WTC11 (cell line): ENCODE data around the gene MAPT.

Experiments used
- CTCF ChIP-seq: fragments of 200-600 bp; IDR thresholded peaks from 2 replicates; pipeline ENCODE4 v1.8.0; 2022; ENCODE audit warnings: antibody characterized with exemption
- FOXK1 ChIP-seq: sonication (generic); formaldehyde crosslinking; IDR thresholded peaks from 2 replicates; pipeline ENCODE4 v1.8.0; 2022; ENCODE audit warnings: mild to moderate bottlenecking, moderate library complexity, missing genetic modification reagents
- IRF2 ChIP-seq: sonication (generic); formaldehyde crosslinking; IDR thresholded peaks from 2 replicates; pipeline ENCODE4 v1.8.0; 2022; ENCODE audit warnings: low read depth, missing genetic modification reagents, borderline replicate concordance
- JUN ChIP-seq: sonication (generic); formaldehyde crosslinking; IDR thresholded peaks from 2 replicates; pipeline ENCODE4 v1.8.0; 2023; ENCODE audit warnings: mild to moderate bottlenecking, missing genetic modification reagents
- MAX ChIP-seq: sonication (generic); formaldehyde crosslinking; IDR thresholded peaks from 2 replicates; pipeline ENCODE4 v1.8.0; 2022; ENCODE audit warnings: mild to moderate bottlenecking, missing genetic modification reagents
- NR2C2 ChIP-seq: sonication (generic); formaldehyde crosslinking; IDR thresholded peaks from 2 replicates; pipeline ENCODE4 v1.8.0; 2022; ENCODE audit warnings: mild to moderate bottlenecking, missing genetic modification reagents
- TCF7 ChIP-seq: sonication (generic); formaldehyde crosslinking; IDR thresholded peaks from 2 replicates; pipeline ENCODE4 v1.8.0; 2022; ENCODE audit warnings: mild to moderate bottlenecking, low read depth, missing genetic modification reagents, moderate library complexity
- TEAD4 ChIP-seq: sonication (generic); formaldehyde crosslinking; IDR thresholded peaks from 2 replicates; pipeline ENCODE4 v1.8.0; 2022; ENCODE audit warnings: mild to moderate bottlenecking, missing genetic modification reagents
- ZBTB21 ChIP-seq: sonication (generic); formaldehyde crosslinking; IDR thresholded peaks from 2 replicates; pipeline ENCODE4 v1.8.1; 2023; ENCODE audit warnings: mild to moderate bottlenecking, missing genetic modification reagents, borderline replicate concordance
- ZNF121 ChIP-seq: sonication (generic); formaldehyde crosslinking; IDR thresholded peaks from 2 replicates; pipeline ENCODE4 v1.8.0; 2023; ENCODE audit warnings: missing genetic modification reagents
- ZNF416 ChIP-seq: fragments of 250-450 bp; sonication (Bioruptor Pico); IDR thresholded peaks from 2 replicates; pipeline ENCODE4 v1.9.0; 2021; ENCODE audit warnings: mild to moderate bottlenecking, inconsistent platforms
- TF ChIP-seq, protein P1 (sequence below): sonication (generic); formaldehyde crosslinking; IDR thresholded peaks from 2 replicates; pipeline ENCODE4 v1.8.0; 2022; ENCODE audit warnings: mild to moderate bottlenecking, missing genetic modification reagents
- TF ChIP-seq, protein P2 (sequence below): sonication (generic); formaldehyde crosslinking; IDR thresholded peaks from 2 replicates; pipeline ENCODE4 v1.8.0; 2022; ENCODE audit warnings: missing genetic modification reagents

DNA sequence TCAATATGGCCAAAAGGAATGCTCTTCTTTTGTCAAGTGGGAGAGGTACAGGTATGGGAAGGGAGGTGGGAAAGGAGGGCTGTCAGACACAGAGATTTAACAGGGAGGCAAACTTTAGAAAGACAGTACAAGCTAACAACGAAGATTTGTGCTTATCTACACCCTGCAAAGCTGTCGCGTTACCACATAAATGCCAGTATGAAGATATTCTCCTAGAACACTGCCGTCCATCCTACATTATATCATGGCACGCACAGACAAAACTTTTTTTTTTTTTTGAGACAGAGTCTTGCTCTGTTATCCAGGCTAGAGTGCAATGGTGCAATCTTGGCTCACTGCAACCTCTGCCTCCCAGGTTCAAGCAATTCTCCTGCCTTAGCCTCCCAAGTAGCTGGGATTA lies 155.3 kb downstream of the MAPT start:
- no peak for TF ChIP-seq JUN (CRISPR knock-in tag)
- TF ChIP-seq CTCF, result no peak
- no peak for TF ChIP-seq IRF2 (CRISPR knock-in tag)
- TF ChIP-seq, protein P1, sequence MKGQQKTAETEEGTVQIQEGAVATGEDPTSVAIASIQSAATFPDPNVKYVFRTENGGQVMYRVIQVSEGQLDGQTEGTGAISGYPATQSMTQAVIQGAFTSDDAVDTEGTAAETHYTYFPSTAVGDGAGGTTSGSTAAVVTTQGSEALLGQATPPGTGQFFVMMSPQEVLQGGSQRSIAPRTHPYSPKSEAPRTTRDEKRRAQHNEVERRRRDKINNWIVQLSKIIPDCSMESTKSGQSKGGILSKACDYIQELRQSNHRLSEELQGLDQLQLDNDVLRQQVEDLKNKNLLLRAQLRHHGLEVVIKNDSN (CRISPR knock-in tag), result no peak
- no peak for TF ChIP-seq ZNF416 (CRISPR knock-in tag)
- TF ChIP-seq, protein P2, sequence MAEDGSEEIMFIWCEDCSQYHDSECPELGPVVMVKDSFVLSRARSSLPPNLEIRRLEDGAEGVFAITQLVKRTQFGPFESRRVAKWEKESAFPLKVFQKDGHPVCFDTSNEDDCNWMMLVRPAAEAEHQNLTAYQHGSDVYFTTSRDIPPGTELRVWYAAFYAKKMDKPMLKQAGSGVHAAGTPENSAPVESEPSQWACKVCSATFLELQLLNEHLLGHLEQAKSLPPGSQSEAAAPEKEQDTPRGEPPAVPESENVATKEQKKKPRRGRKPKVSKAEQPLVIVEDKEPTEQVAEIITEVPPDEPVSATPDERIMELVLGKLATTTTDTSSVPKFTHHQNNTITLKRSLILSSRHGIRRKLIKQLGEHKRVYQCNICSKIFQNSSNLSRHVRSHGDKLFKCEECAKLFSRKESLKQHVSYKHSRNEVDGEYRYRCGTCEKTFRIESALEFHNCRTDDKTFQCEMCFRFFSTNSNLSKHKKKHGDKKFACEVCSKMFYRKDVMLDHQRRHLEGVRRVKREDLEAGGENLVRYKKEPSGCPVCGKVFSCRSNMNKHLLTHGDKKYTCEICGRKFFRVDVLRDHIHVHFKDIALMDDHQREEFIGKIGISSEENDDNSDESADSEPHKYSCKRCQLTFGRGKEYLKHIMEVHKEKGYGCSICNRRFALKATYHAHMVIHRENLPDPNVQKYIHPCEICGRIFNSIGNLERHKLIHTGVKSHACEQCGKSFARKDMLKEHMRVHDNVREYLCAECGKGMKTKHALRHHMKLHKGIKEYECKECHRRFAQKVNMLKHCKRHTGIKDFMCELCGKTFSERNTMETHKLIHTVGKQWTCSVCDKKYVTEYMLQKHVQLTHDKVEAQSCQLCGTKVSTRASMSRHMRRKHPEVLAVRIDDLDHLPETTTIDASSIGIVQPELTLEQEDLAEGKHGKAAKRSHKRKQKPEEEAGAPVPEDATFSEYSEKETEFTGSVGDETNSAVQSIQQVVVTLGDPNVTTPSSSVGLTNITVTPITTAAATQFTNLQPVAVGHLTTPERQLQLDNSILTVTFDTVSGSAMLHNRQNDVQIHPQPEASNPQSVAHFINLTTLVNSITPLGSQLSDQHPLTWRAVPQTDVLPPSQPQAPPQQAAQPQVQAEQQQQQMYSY, result no peak
- TF ChIP-seq NR2C2 (CRISPR knock-in tag), result no peak
- TF ChIP-seq TCF7 (CRISPR knock-in tag), result no peak
- TF ChIP-seq TEAD4 (CRISPR knock-in tag), result no peak
- TF ChIP-seq ZBTB21 (CRISPR knock-in tag), result no peak
- no peak for TF ChIP-seq MAX
- TF ChIP-seq FOXK1 (CRISPR knock-in tag), result no peak
- no peak for TF ChIP-seq ZNF121 (CRISPR knock-in tag)
